Peyer's patch (tissue), 4 donors: ENCODE data around the gene ATXN1L.

Experiments used
- CTCF ChIP-seq, 6 experiments: fragments of 450-650 bp in 4 of 6; fragments of 200-600 bp in 2 of 6; sonication (generic) in 1 of 6; IDR thresholded peaks; one replicate each; pipeline ENCODE4 v1.5.1; 2017 to 2019; ENCODE audit warnings: antibody characterized with exemption in 6 of 6, mild to moderate bottlenecking in 3 of 6, moderate library complexity in 1 of 6
- POLR2A ChIP-seq, 2 donors: fragments of 450-650 bp; IDR thresholded peaks; one replicate each; pipeline ENCODE4 v1.5.1; 2017; ENCODE audit warnings: antibody characterized with exemption in 2 of 2, mild to moderate bottlenecking in 2 of 2, moderate library complexity in 2 of 2

- no peak for TF ChIP-seq CTCF (IDR thresholded peaks at IDR 0.05)
- TF ChIP-seq POLR2A (IDR thresholded peaks at IDR 0.05) = no peak
Measured at GRCh38 chr16:71811261-71811803, 34.4 kb upstream of the ATXN1L start.
